Right lobe of liver (tissue), 4 donors: Measurements from ENCODE around the gene TPT1.

Source experiments
- POLR2A ChIP-seq: fragments of 450-650 bp; IDR thresholded peaks from one replicate; pipeline ENCODE4 v1.6.1; 2017; ENCODE audit warnings: antibody characterized with exemption, mild to moderate bottlenecking
- TF ChIP-seq, protein P1 (sequence below), 4 donors: fragments of 200-600 bp in 3 of 4; fragments of 450-650 bp in 1 of 4; IDR thresholded peaks; one replicate each; pipeline versions ENCODE4 v1.5.1 to v1.8.0; 2016 to 2022; ENCODE audit warnings: antibody characterized with exemption in 4 of 4, mild to moderate bottlenecking in 2 of 4
- donor health status: DM: no; HTN: no; CAD: no.
- donor health status: DM: no; HTN: no; CAD: no.
- donor health status: DM: no; HTN: yes; CAD: no.

- TF ChIP-seq, protein P1, sequence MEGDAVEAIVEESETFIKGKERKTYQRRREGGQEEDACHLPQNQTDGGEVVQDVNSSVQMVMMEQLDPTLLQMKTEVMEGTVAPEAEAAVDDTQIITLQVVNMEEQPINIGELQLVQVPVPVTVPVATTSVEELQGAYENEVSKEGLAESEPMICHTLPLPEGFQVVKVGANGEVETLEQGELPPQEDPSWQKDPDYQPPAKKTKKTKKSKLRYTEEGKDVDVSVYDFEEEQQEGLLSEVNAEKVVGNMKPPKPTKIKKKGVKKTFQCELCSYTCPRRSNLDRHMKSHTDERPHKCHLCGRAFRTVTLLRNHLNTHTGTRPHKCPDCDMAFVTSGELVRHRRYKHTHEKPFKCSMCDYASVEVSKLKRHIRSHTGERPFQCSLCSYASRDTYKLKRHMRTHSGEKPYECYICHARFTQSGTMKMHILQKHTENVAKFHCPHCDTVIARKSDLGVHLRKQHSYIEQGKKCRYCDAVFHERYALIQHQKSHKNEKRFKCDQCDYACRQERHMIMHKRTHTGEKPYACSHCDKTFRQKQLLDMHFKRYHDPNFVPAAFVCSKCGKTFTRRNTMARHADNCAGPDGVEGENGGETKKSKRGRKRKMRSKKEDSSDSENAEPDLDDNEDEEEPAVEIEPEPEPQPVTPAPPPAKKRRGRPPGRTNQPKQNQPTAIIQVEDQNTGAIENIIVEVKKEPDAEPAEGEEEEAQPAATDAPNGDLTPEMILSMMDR (IDR thresholded peaks at IDR 0.05) = no peak
- TF ChIP-seq POLR2A = no peak
Measured at GRCh38 chr13:45303026-45303425, 38.0 kb downstream of the TPT1 start.
